Hypothalamus (tissue), 51 donors: ENCODE data around the gene DGAT2L6.
"Not testable (repeated sequence)": the region's sequence is repeated elsewhere in the genome, so short reads cannot be mapped to it uniquely, and the experiment has no call there.

Experiments
- DNase-seq, 51 donors: peaks; one replicate each; lab custom pipeline; 2025; lab: John Stamatoyannopoulos, UW

Gene DGAT2L6

DNA sequence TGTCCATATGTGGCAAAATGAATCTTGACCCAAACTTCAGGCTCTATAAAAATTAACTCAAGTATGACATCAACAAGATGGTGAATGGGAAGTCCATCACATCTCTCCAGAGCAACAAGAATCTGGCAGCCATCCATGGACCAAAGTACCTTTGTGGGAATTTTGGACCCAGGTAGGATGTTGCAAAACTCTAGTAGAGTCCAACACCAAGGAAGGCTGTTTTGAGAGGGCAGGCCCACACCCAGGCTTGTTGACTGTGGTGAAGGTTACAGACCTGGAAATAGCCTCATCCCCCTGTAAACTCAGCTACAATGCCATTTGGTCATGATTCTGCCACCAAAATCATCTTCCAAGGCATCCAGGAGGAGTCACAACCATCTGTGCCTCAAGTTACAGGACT, 12.9 kb downstream of the DGAT2L6 start:
- DNase-seq, result no peak

DNA sequence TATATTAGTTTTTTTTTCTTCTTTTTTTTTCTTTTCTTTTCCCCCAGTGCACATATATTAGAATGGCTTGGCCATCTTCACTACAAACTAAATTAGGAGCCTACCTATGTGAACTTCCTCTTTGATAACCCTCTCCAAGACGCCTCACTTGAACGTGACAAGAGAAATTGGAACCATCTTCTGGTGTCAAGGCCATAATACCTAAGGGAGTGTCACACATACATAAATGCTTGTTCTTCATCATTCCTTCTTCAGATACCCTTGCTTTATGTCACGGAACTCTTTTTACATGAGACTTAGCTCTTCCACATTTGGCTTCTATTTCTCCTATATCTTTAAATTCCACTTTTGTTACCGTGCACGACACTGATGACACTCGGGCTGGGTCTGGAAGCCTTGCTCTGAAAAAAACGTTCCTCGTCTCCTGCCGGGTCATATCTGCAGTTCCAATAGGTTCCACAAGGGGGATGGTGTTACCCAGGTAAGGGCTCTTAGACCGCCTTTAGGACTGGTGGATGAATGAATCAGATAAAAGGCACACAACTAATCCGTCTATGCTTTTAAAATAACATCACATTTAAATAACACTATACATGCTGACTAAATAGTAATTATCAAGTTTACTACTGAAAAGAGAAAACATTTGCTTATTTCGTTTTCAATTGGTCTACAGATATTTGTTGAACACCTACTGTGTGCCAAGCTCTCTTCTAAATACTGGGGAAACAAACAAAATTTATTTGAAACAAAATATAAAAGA, 19.9 kb downstream of the DGAT2L6 start:
- peak in 1 of 51 donors; percentile 0 for DNase-seq

GRCh38 chrX:70201732-70202131, 24.4 kb downstream of the DGAT2L6 start:
- DNase-seq, result no peak

DNA sequence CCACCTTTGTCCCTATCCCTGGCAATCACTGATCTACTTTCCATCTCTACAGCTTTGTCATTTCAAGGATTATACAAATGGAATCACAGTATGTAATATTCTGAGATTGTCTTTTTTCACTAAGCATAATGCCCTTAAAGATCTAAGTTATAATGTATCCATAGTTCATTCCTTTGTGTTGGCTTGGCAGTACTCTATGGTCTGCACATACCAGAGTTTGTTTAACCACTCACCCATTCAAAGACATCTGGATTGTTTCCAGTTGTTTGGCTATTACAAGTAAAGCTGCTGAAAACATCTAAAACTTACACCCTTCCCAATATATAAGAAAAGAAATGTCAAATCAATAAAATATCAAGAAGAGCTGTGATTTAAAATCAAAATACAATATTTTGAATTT, 31.2 kb downstream of the DGAT2L6 start:
- DNase-seq, result no peak

- DNase-seq, result not testable (repeated sequence)
These were observed 32.3 kb downstream of the DGAT2L6 start for GRCh38 chrX:70209570-70209969.

GRCh38 chrX:70219938-70220764, 42.9 kb downstream of the DGAT2L6 start:
- DNase-seq, result no peak

DNA sequence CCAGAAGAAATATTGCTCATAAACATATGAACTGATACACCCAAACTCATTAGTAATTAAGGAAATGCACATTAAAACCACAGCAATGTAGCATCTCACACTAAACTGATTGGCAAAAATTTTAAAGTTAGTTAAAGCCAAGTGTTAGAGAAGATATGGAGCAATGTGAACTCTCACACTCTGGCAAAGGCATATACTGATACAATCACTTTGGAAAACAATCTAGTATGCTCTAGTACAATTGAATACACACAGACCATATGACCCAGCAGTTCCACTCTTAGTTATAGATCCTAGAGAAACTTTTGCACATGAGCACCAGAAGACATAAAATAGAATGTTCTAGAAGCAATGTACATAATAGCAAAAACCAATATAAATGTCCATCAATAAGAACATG, 48.8 kb downstream of the DGAT2L6 start:
- no peak for DNase-seq

DNA sequence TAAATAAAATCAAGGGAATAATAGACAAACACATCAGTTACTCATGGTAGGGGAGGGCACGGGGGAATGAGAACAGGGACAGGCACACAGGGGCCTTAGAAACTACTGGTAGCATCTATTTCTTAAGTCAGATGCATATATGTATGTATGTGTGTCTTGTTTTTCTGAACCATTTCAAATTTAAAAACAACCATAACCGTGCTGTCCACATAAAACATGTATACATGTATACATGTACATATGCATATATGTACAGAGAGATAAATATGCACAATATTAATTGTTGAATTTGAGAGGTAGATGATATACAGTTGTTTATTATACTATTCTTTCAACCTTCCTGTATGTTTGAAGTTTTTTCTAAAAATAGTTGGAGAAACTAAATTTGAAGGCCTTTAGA, 49.4 kb downstream of the DGAT2L6 start:
- no peak for DNase-seq

- DNase-seq, result no peak
These were observed 54.4 kb downstream of the DGAT2L6 start for GRCh38 chrX:70231666-70232065.

DNA sequence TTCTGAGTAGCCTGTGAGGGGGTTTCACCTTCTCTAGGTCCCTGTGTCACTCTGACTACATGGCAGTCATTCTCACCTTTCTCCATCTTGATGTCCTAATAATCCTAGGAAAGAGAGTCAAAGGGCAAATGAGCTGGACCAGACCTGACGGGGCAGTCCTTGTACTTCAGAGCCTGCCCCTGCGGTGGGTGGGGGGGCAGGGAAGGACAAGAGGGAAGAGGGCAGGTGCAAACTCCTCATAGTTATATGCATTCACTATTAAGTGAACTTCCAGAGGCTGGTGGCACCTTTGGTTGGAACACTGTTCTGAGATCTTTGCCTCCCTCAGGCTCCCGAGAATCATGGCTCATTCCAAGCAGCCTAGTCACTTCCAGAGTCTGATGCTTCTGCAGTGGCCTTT, 57.1 kb downstream of the DGAT2L6 start, which contains the start of gene AWAT1:
TSS of gene AWAT1 (plus strand) at position 301 of the 400 bp plus-strand sequence. CDS start at position 342, 41 bp downstream.
- DNase-seq, result no peak

GRCh38 chrX:70240751-70241150, 63.5 kb downstream of the DGAT2L6 start:
- DNase-seq, result no peak

- DNase-seq, result no peak
These were observed 64.2 kb downstream of the DGAT2L6 start for GRCh38 chrX:70241501-70241900.

- DNase-seq, result not testable (repeated sequence)
These were observed 66.3 kb downstream of the DGAT2L6 start for GRCh38 chrX:70243601-70244000.

GRCh38 chrX:70244881-70245280, 67.6 kb downstream of the DGAT2L6 start:
- DNase-seq, result no peak

DNA sequence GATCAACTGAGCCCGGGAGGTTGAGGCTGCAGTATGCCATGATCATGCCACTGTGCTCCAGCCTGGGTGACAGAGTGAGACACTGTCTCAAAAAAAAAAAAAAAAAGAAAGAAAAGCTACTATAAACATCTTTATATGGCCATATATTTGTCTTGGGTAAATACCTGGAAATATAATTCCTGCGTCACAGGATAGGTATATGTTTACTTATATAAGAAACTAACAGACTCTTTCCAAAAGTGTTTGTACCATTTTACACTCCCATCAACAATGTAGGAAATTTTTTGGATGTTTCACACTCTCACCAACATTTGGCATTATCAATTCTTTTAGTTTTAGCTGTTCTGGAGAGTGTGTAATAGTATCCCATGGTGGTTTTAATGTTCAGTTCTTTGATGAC, 70.0 kb downstream of the DGAT2L6 start:
- DNase-seq, result no peak

- no peak for DNase-seq
These were observed 75.2 kb downstream of the DGAT2L6 start for GRCh38 chrX:70252491-70252890.

- no peak for DNase-seq
These were observed 76.2 kb downstream of the DGAT2L6 start for GRCh38 chrX:70253377-70254062.

- DNase-seq, result no peak
These were observed 76.7 kb downstream of the DGAT2L6 start for GRCh38 chrX:70254063-70254400.

- DNase-seq, result no peak
These were observed 77.6 kb downstream of the DGAT2L6 start for GRCh38 chrX:70254909-70255308.
